Measurements from ENCODE around the gene TCF20.
A peak's percentile ranks its signal among the peaks of the same experiment; 100 is the strongest.

The TCF20 gene

DNA sequence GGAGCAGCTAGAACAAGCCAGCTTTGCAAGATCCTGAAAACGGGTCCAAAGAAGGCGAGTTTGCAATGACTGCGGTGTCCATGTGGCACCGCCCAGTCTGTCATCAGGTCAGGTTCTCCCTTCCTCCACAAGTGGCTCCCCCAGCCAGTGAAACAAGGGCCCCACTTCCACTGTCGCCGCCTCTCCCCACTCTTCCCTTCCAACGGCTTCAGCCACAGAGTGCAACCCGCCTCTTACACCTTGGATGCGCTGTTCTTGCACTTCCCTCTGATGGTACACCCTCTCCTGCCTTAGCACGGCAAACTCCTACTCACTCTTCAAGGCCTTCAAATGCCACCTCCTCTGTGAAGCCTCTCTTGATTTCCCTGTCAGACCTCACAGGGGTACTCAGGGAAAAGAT is 10.8 kb upstream of the TCF20 start:
- no peak for DNase-seq

- no peak for DNase-seq
Observed at GRCh38 chr22:42280836-42281235, 10.4 kb upstream of the TCF20 start.

DNA sequence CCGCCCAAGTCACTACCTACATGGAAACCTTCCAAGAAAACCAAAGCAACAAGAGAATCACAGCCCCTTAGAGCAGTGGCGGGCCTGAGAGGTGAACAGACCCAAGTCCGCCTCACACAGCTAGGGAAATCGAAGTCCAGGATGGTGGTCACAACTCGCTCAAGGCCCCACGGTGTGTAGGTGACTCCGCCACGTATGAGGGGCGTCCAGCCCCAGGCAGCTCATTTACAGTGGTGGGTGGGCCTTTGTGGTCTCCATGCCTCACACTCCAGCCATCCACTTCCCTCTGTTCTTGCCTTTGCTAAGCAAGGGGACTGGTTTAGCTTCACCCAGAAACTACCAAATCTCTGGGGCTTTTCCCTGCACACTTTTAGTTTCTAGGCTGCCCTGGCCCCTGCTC is 9.7 kb upstream of the TCF20 start:
- DNase-seq, result no peak

DNA sequence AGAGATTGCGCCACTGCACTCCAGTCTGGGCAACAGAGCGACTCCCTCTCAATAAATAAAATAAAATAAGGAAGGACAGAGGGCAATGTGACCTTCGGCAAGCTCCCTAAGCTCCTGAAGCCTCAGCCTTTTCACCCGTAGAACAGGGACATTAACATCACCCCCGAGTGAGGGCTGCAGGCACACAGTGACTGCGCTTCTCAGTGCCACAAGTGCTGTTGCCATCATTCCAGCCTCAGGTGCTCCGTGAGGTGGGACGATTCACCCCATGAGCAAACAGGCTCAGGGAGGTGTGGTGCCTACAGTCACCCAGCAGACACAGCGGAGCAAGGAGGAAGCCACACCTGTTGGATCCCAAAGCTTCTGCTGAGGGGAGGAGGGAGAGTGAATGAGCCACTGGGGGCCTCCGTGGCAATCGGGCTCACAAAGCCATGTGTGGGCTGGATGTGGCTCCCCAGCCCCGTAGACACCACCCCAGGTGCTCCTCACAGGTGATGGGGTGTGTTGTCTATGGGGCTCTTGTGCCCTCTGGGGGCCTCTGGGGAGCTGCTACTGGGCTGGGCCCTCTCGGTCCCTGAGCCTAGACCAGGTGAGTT is 9.1 kb upstream of the TCF20 start:
- DNase-seq, result no peak

GRCh38 chr22:42277988-42278776 is 7.7 kb upstream of the TCF20 start:
- DNase-seq, result no peak

DNA sequence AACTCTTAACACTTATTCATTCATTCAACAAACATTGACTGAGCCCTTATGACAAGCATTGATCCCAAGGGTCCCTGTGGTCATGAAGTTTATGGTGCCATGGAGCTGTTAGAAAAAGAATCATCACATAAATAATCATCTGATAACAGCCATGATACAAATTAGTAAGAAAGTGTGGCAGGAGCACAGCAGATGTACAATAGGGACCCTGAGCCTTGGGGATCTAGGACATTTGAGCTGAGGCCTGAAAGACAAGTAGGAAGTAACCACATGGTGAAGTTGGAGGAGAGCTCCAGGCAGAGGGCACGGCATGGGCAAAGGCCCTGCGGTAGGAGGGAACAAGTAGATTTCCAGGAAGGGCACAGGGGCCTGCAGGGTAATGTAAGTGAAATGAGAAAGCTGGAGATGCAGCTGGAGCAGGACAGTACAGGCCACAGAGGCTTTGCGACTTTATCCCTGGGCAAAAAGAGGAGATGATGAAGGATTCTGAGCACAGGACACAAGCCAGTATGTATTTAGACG is 6.8 kb upstream of the TCF20 start:
- DNase-seq, result no peak

GRCh38 chr22:42275970-42276369 is 5.5 kb upstream of the TCF20 start:
- DNase-seq, result no peak

DNA sequence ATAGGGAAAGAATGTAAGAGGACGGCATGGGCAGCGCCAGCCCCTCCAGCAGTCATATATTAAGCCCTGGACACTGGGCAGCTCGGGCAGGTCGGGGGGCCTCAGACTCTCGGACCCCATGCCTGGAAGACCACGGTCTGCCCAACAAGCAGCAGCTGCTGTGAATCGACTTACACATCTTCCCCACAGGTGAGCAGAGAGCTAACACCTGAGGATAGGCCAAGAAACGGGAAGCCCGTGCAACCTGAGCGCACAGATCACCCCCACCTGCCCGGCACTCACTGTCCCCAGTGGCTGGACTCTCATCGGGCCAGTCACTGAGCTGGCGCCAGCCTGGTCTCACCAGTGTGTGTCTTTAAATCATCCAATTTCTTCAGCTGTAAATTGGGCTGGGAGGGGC is 4.7 kb upstream of the TCF20 start:
- no peak for DNase-seq

- DNase-seq, result no peak
Observed at GRCh38 chr22:42273855-42274451, 3.5 kb upstream of the TCF20 start.

- DNase-seq, result no peak
Observed at GRCh38 chr22:42272431-42272999, 2.1 kb upstream of the TCF20 start.

DNA sequence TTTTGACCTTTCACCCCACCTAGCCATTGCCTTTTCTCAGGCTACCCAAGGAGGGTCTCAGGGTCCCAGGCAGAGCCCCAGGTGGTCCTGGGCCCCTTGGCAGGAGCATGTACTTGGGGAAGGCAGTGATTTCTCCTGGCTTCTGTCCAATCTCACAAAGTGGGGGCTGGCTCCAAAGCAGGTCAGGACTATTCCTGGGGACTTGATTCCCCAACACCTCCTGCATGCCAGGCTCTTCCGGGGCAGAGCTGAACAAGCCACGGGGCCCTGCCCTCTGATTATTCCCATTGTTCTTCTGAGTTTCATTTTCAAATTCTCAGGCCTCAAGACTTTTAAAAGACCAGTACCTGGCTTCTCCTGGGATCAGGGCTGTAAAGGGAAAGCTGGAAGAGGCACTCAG is 1.5 kb upstream of the TCF20 start:
- no peak for DNase-seq

GRCh38 chr22:42271191-42271813 is 849 bp upstream of the TCF20 start:
- DNase-seq, result no peak

DNA sequence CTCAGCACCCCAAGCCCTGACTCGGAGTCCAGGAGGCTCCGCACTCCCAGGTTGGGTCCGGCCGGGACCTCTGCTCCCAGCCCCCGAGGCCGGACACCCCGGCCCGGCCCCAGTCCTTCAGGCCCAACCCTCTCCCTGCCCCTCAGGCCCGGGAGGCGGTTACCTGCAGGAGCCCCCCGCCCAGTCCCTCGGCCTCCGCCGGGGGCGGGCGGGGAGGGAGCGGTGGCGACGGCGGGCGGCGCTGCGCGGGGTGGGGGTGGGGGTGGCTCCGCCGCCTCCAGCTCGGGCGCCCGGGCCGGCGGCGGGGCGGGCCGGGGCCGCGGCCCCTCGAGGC is 310 bp downstream of the TCF20 start:
- no peak for DNase-seq

DNA sequence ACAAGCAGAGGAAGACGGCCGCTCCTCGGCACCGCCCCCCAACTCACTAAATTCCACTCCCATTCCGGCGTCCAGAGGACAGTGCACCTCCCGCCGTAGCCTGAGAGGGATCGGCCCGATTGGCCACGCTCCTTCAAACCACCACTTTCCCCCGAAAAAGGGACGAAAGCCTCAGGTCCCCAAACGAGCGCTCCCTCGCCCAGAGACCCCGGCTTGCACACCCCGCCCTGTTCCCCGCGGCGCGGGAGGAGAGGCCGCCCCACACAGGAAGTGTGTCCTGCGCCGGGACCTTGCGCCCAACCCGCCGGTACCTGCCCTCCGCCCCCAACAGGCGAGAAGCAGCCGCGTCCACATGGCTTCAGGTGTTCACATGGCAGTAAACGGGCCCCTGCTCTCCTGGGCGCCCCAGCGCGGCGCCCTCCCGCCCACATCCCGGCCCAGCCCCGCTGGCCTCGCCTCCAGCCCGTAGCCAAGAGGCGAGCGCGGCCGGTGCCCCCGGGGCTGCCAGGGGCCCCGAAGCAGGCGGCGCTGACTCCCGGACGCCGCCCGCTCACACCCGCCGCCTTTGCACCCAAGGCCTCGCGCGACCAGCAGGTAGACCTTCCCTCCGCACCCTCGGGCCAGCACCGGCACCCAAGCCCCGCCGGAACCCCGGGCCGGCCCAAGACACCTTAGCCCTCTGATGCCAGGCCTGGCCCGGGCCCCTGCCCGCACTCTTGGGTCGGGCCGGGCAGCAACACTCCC is 849 bp downstream of the TCF20 start:
- DNase-seq, result peak; percentile 59

GRCh38 chr22:42268852-42269410 is 1.5 kb downstream of the TCF20 start:
- DNase-seq, result no peak

GRCh38 chr22:42265321-42265720 is 5.1 kb downstream of the TCF20 start:
- no peak for DNase-seq

GRCh38 chr22:42263944-42264343 is 6.5 kb downstream of the TCF20 start:
- DNase-seq, result no peak

DNA sequence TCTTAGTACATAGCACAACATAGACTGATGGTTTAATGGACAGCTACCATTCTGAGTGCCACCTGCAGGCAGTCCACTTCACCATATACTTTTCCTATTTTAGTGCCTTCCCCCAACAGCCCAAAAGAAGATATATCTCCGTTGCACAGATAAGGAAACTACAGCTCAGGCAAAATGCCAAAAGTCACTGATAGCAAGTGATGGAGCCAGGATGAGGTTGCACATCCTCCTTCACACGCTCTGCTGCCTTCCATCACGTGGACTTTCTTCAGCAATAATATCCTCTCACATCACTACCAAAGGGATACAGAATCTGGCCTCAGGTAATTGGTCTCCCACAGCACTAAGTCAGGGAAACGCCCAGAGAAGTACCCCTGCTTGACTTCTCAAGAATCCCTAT is 7.5 kb downstream of the TCF20 start:
- no peak for DNase-seq

- no peak for DNase-seq
Observed at GRCh38 chr22:42261296-42261695, 9.2 kb downstream of the TCF20 start.

GRCh38 chr22:42258126-42258525 is 12.3 kb downstream of the TCF20 start:
- no peak for DNase-seq

DNA sequence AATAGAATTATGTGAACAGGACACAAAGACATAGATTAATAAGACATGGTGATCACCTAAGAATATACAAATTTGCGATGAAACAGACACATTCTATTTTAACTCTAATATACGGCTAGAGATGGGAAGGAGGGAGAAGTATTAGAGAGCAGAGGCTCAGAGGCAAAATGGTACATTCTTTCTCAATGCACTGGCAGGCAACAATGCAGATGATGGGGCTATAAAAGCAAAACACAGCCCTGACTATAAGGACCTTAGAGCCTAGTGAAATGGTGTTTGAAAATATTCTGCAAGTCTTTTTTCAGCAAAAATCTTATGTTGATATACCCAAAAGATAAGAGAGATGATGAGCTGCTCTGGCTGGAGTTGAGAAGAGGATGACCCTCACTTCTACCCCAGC is 13.1 kb downstream of the TCF20 start:
- DNase-seq, result no peak

- no peak for DNase-seq
Observed at GRCh38 chr22:42256930-42257329, 13.5 kb downstream of the TCF20 start.
